HepG2 (cell line): ENCODE results near the gene FMC1. TPM values are rescaled to one million over a fixed set of nuclear protein-coding genes. Genes with fewer than 3 reads are reported as not detected.
A peak's percentile ranks its signal among the peaks of the same experiment; 100 is the strongest.

Source experiments
- ARNTL ChIP-seq: sonication (generic); formaldehyde crosslinking; IDR thresholded peaks from 2 replicates; pipeline ENCODE4 v1.4.0; 2020; ENCODE audit warnings: mild to moderate bottlenecking, missing genetic modification reagents
- CBX1 ChIP-seq: IDR thresholded peaks from one replicate; pipeline ENCODE4 v1.6.1; 2016; ENCODE audit warnings: antibody characterized with exemption, low read depth
- FOXK2 ChIP-seq: fragments of 450-650 bp; IDR thresholded peaks from 2 replicates; pipeline ENCODE4 v1.6.1; 2016
- GABPB1 ChIP-seq: IDR thresholded peaks from 2 replicates; pipeline ENCODE4 v1.6.1; 2016; ENCODE audit warnings: mild to moderate bottlenecking, missing genetic modification reagents, moderate library complexity, missing compliant biosample characterization
- HNF4A ChIP-seq: sonication (generic); formaldehyde crosslinking; IDR thresholded peaks from 2 replicates; pipeline ENCODE4 v1.4.0; 2020; ENCODE audit warnings: missing genetic modification reagents
- KAT2B ChIP-seq: fragments of 150-350 bp; IDR thresholded peaks from 2 replicates; pipeline ENCODE4 v1.6.1; 2014; ENCODE audit warnings: low read depth, low read length, borderline replicate concordance
- MAX ChIP-seq: IDR thresholded peaks from 2 replicates; pipeline ENCODE4 v1.6.1; 2012; ENCODE audit warnings: inconsistent platforms
- NAIF1 ChIP-seq: sonication (generic); formaldehyde crosslinking; IDR thresholded peaks from 2 replicates; pipeline ENCODE4 v1.5.0; 2020; ENCODE audit warnings: mild to moderate bottlenecking, missing genetic modification reagents, borderline replicate concordance
- SETDB1 ChIP-seq: sonication (generic); formaldehyde crosslinking; IDR thresholded peaks from 2 replicates; pipeline ENCODE4 v1.5.1; 2020; ENCODE audit warnings: missing genetic modification reagents, mild to moderate bottlenecking, borderline replicate concordance
- TARDBP ChIP-seq: sonication (generic); formaldehyde crosslinking; IDR thresholded peaks from 2 replicates; pipeline ENCODE4 v1.8.0; 2022; ENCODE audit warnings: mild to moderate bottlenecking, missing genetic modification reagents
- ZBTB38 ChIP-seq: sonication (generic); formaldehyde crosslinking; IDR thresholded peaks from 2 replicates; pipeline ENCODE4 v1.5.1; 2020; ENCODE audit warnings: mild to moderate bottlenecking, missing genetic modification reagents
- ZMAT3 ChIP-seq: sonication (generic); formaldehyde crosslinking; conservative IDR thresholded peaks from 2 replicates; pipeline ENCODE4 v1.7.0; 2021; ENCODE audit warnings: missing genetic modification reagents
- ZNF430 ChIP-seq: sonication (generic); formaldehyde crosslinking; IDR thresholded peaks from 2 replicates; pipeline ENCODE4 v1.9.0; 2021; ENCODE audit warnings: mild to moderate bottlenecking, missing genetic modification reagents
- ZNF441 ChIP-seq: sonication (generic); formaldehyde crosslinking; IDR thresholded peaks from 2 replicates; pipeline ENCODE4 v1.7.0; 2021; ENCODE audit warnings: missing genetic modification reagents, borderline replicate concordance
- ZNF468 ChIP-seq: sonication (generic); formaldehyde crosslinking; IDR thresholded peaks from 2 replicates; pipeline ENCODE4 v1.8.0; 2022; ENCODE audit warnings: mild to moderate bottlenecking, moderate library complexity, missing genetic modification reagents
- ZNF75D ChIP-seq: sonication (generic); formaldehyde crosslinking; IDR thresholded peaks from 2 replicates; pipeline ENCODE4 v1.8.1; 2023; ENCODE audit warnings: missing genetic modification reagents, mild to moderate bottlenecking, borderline replicate concordance
- ZNF784 ChIP-seq: sonication (generic); formaldehyde crosslinking; IDR thresholded peaks from 2 replicates; pipeline ENCODE4 v1.5.1; 2020; ENCODE audit warnings: missing genetic modification reagents, mild to moderate bottlenecking, borderline replicate concordance
- ZNF788 ChIP-seq: sonication (generic); formaldehyde crosslinking; IDR thresholded peaks from 2 replicates; pipeline ENCODE4 v1.5.0; 2020; ENCODE audit warnings: mild to moderate bottlenecking, missing genetic modification reagents, borderline replicate concordance
- polyA plus RNA-seq, 8 experiments: library from polyadenylated mRNA; depleted of rRNA in 3 of 8; stranded (reverse) in 7 of 8; unstranded in 1 of 8; fragments of >200 nt; fragmentation: Illumina TruSeq in 4 of 8; extraction: Trizol in 4 of 8; gene quantifications; 2 replicates each; pipeline versions ENCODE4 v1.2.1 to v1.2.3, GENCODE V29; 2011 to 2016; ENCODE audit warnings: low read depth in 4 of 8, missing spikeins in 1 of 8, mixed read lengths in 1 of 8; ENCODE audit not compliant: insufficient read depth in 1 of 8
- total RNA-seq, 5 experiments: library from RNA; depleted of rRNA; stranded (reverse); fragments of >200 nt; fragmentation: Illumina TruSeq; extraction: Trizol; gene quantifications; 2 replicates each; pipeline ENCODE4 v1.2.3, GENCODE V29; 2016; ENCODE audit warnings: low read depth in 1 of 5
- TF ChIP-seq, protein P1 (sequence below): IDR thresholded peaks from 2 replicates; pipeline ENCODE4 v1.6.1; 2016; ENCODE audit warnings: control low read depth
- TF ChIP-seq, protein P2 (sequence below): sonication (generic); formaldehyde crosslinking; IDR thresholded peaks from 2 replicates; pipeline ENCODE4 v1.4.0; 2020; ENCODE audit warnings: mild to moderate bottlenecking, missing genetic modification reagents
- TF ChIP-seq, protein P3 (sequence below): sonication (generic); formaldehyde crosslinking; IDR thresholded peaks from 2 replicates; pipeline ENCODE4 v1.4.0; 2020; ENCODE audit warnings: mild to moderate bottlenecking, low read depth, missing genetic modification reagents

The FMC1 gene
- total and polyA plus RNA-seq, 2 of the 13 experiments (the other 11 are each of a cell fraction or from before 2014, with no cell fraction given), result 39.2 to 50.7 TPM

- TF ChIP-seq NAIF1 (CRISPR knock-in tag) (no peak; the same call in 1 of the 2 replicates), FOXK2 (0 out of 2 replicates have a peak, but pooled peaks have one; percentile 11), ZNF468 (CRISPR knock-in tag) (no peak), ZNF784 (CRISPR knock-in tag) (peak; percentile 79; the same call in 1 of the 2 replicates), ARNTL (peak; percentile 75), MAX (peak; percentile 78), SETDB1 (no peak), ZNF75D (CRISPR knock-in tag) (no peak), ZNF441 (CRISPR knock-in tag) (no peak), GABPB1 (CRISPR knock-in tag) (peak; percentile 27), ZBTB38 (CRISPR knock-in tag) (no peak), ZNF430 (CRISPR knock-in tag) (no peak), TARDBP (CRISPR knock-in tag) (peak; percentile 63; the same call in 1 of the 2 replicates), HNF4A (no peak), CBX1 (no peak), ZMAT3 (CRISPR knock-in tag) (peak; percentile 21; the same call in 1 of the 2 replicates), ZNF788 (CRISPR knock-in tag) (no peak), KAT2B (no peak)
- TF ChIP-seq, protein P1, sequence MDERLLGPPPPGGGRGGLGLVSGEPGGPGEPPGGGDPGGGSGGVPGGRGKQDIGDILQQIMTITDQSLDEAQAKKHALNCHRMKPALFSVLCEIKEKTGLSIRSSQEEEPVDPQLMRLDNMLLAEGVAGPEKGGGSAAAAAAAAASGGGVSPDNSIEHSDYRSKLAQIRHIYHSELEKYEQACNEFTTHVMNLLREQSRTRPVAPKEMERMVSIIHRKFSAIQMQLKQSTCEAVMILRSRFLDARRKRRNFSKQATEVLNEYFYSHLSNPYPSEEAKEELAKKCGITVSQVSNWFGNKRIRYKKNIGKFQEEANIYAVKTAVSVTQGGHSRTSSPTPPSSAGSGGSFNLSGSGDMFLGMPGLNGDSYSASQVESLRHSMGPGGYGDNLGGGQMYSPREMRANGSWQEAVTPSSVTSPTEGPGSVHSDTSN, result peak; percentile 92
- TF ChIP-seq, protein P2, sequence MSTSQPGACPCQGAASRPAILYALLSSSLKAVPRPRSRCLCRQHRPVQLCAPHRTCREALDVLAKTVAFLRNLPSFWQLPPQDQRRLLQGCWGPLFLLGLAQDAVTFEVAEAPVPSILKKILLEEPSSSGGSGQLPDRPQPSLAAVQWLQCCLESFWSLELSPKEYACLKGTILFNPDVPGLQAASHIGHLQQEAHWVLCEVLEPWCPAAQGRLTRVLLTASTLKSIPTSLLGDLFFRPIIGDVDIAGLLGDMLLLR (CRISPR knock-in tag), result peak; percentile 48
- TF ChIP-seq, protein P3, sequence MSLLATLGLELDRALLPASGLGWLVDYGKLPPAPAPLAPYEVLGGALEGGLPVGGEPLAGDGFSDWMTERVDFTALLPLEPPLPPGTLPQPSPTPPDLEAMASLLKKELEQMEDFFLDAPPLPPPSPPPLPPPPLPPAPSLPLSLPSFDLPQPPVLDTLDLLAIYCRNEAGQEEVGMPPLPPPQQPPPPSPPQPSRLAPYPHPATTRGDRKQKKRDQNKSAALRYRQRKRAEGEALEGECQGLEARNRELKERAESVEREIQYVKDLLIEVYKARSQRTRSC (CRISPR knock-in tag), result 0 out of 2 replicates have a peak, but pooled peaks have one; percentile 62
Observed at GRCh38 chr7:139360210-139360947, 19.2 kb downstream of the FMC1 start (continued).
